Vagina (tissue), 2 donors: ENCODE results near the gene PCLAF. TPM values are rescaled to one million over a fixed set of nuclear protein-coding genes. Genes with fewer than 3 reads are reported as not detected.

Experiments used
- DNase-seq, 2 donors: peaks; one replicate each; pipeline ENCODE4 v3.0.0-alpha.2; 2017; ENCODE audit errors: extremely low spot score in 2 of 2
- H3K27ac ChIP-seq: fragments of 200-600 bp; sonication (generic); one replicate; pipeline ENCODE4 v1.5.1; 2019
- H3K27me3 ChIP-seq: fragments of 200-600 bp; sonication (generic); one replicate; pipeline ENCODE4 v1.5.1; 2019
- H3K36me3 ChIP-seq, 2 donors: fragments of 200-600 bp; sonication (generic); one replicate each; pipeline ENCODE4 v1.5.1; 2017 to 2019
- H3K4me1 ChIP-seq: fragments of 200-600 bp; sonication (generic); one replicate; pipeline ENCODE4 v1.5.1; 2019
- H3K4me3 ChIP-seq, 2 donors: fragments of 200-600 bp; sonication (generic); 1 replicate in 1 of 2; 2 replicates in 1 of 2; pipeline ENCODE4 v1.5.1; 2016 to 2019
- H3K9me3 ChIP-seq: fragments of 200-600 bp; sonication (generic); one replicate; pipeline ENCODE4 v1.5.1; 2019
- POLR2A ChIP-seq, 2 donors: fragments of 450-650 bp; IDR thresholded peaks; one replicate each; pipeline ENCODE4 v1.6.1; 2017; ENCODE audit warnings: antibody characterized with exemption in 2 of 2, mild to moderate bottlenecking in 2 of 2, moderate library complexity in 2 of 2
- POLR2AphosphoS5 ChIP-seq, 2 donors: sonication (generic); formaldehyde crosslinking; IDR thresholded peaks; one replicate each; pipeline ENCODE4 v1.9.0; 2017; ENCODE audit warnings: antibody characterized with exemption in 2 of 2, mild to moderate bottlenecking in 2 of 2, low read depth in 1 of 2; ENCODE audit not compliant: insufficient read depth in 1 of 2
- intact Hi-C: fragments of 100-400 bp; cut with DNase I; formaldehyde crosslinking; loops from one replicate; pipeline ENCODE4 v1.15.1; 2023
- total RNA-seq: library from RNA; depleted of rRNA; stranded (reverse); fragments of >200 nt; gene quantifications from one replicate; pipeline ENCODE4 v1.2.3, GENCODE V29; 2016
- TF ChIP-seq, protein P1 (sequence below), 3 experiments: fragments of 450-650 bp in 2 of 3; fragments of 200-600 bp in 1 of 3; sonication (generic) in 1 of 3; IDR thresholded peaks; one replicate each; pipeline ENCODE4 v1.5.1; 2017 to 2019; ENCODE audit warnings: antibody characterized with exemption in 3 of 3, mild to moderate bottlenecking in 2 of 3, moderate library complexity in 2 of 3

Gene PCLAF
- total RNA-seq, 1 donor from 2014 or later, result 8.1 TPM

GRCh38 chr15:64425221-64425620 lies 44.0 kb upstream of the PCLAF start:
- H3K4me1 ChIP-seq, result peaks cover 10% of the 10 kb centered on the region
- H3K27me3 ChIP-seq, result no peaks in the 10 kb centered on the region
- peaks cover 0 to 37% of the 10 kb centered on the region in 2 donors for H3K36me3 ChIP-seq
- H3K4me3 ChIP-seq, result no peak overlapping the region
- no peaks in the 10 kb centered on the region for H3K9me3 ChIP-seq
- no peak for TF ChIP-seq POLR2AphosphoS5 (IDR thresholded peaks at IDR 0.05; ENCODE audit: insufficient read depth in 1 of 2, low read depth in 1 of 2)
- TF ChIP-seq POLR2A (IDR thresholded peaks at IDR 0.05), result no peak
- TF ChIP-seq, protein P1, sequence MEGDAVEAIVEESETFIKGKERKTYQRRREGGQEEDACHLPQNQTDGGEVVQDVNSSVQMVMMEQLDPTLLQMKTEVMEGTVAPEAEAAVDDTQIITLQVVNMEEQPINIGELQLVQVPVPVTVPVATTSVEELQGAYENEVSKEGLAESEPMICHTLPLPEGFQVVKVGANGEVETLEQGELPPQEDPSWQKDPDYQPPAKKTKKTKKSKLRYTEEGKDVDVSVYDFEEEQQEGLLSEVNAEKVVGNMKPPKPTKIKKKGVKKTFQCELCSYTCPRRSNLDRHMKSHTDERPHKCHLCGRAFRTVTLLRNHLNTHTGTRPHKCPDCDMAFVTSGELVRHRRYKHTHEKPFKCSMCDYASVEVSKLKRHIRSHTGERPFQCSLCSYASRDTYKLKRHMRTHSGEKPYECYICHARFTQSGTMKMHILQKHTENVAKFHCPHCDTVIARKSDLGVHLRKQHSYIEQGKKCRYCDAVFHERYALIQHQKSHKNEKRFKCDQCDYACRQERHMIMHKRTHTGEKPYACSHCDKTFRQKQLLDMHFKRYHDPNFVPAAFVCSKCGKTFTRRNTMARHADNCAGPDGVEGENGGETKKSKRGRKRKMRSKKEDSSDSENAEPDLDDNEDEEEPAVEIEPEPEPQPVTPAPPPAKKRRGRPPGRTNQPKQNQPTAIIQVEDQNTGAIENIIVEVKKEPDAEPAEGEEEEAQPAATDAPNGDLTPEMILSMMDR (IDR thresholded peaks at IDR 0.05), result no peak
- no peak overlapping the region for H3K27ac ChIP-seq
- no peak for DNase-seq
- intact Hi-C loops, result no loop called here

GRCh38 chr15:64423970-64424369 lies 42.7 kb upstream of the PCLAF start:
- intact Hi-C loops, result no loop called here

GRCh38 chr15:64422697-64423096 lies 41.5 kb upstream of the PCLAF start:
- DNase-seq, result no peak
- Histone ChIP-seq H3K36me3 (peaks cover 0 to 63% of the 10 kb centered on the region in 2 donors), H3K27me3 (no peaks in the 10 kb centered on the region), H3K4me1 (no peaks in the 10 kb centered on the region), H3K9me3 (no peaks in the 10 kb centered on the region), H3K27ac (no peak overlapping the region), H3K4me3 (no peak overlapping the region)
- TF ChIP-seq POLR2A (IDR thresholded peaks at IDR 0.05) (no peak), POLR2AphosphoS5 (IDR thresholded peaks at IDR 0.05; ENCODE audit: insufficient read depth in 1 of 2, low read depth in 1 of 2) (no peak)
- TF ChIP-seq, protein P1 (IDR thresholded peaks at IDR 0.05), result no peak
- intact Hi-C loops, result no loop called here

More at GRCh38 chr15:64423970-64424369, 42.7 kb upstream of the PCLAF start:
- Histone ChIP-seq H3K4me3 (no peak overlapping the region), H3K27me3 (no peaks in the 10 kb centered on the region), H3K4me1 (no peaks in the 10 kb centered on the region), H3K36me3 (peaks cover 0 to 50% of the 10 kb centered on the region in 2 donors), H3K9me3 (no peaks in the 10 kb centered on the region), H3K27ac (no peak overlapping the region)
- no peak for DNase-seq
- TF ChIP-seq POLR2AphosphoS5 (IDR thresholded peaks at IDR 0.05; ENCODE audit: insufficient read depth in 1 of 2, low read depth in 1 of 2) (no peak), POLR2A (IDR thresholded peaks at IDR 0.05) (no peak)
- TF ChIP-seq, protein P1 (IDR thresholded peaks at IDR 0.05), result no peak

DNA sequence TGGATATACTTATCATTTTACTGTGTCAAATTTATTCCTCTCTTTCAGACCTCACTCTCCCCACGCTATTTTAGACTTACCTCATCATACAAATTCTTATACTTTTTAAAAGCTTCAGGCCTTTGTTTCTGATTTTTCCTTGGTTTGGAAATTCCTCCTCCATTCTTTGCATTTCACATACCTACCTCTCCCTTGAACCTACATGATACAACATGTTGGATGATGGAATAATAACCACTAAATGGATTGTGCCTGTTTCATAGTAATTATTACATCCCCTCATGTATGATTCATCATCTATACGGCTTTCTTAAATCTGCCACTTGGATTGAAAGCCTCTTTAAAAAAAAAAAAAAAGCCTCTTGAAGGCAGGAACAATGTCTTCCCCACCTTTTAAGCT lies 31.0 kb upstream of the PCLAF start:
- peaks cover 0 to 68% of the 10 kb centered on the region in 2 donors for H3K36me3 ChIP-seq
- H3K4me1 ChIP-seq, result no peaks in the 10 kb centered on the region
- no peak for TF ChIP-seq POLR2A (IDR thresholded peaks at IDR 0.05)
- TF ChIP-seq, protein P1 (IDR thresholded peaks at IDR 0.05), result no peak
- TF ChIP-seq POLR2AphosphoS5 (IDR thresholded peaks at IDR 0.05; ENCODE audit: insufficient read depth in 1 of 2, low read depth in 1 of 2), result no peak
- H3K9me3 ChIP-seq, result no peaks in the 10 kb centered on the region
- no peak overlapping the region for H3K27ac ChIP-seq
- H3K27me3 ChIP-seq, result no peaks in the 10 kb centered on the region
- H3K4me3 ChIP-seq, result no peak overlapping the region
- no peak for DNase-seq
- intact Hi-C loops, result no loop called here

- intact Hi-C loops, result no loop called here
- Histone ChIP-seq H3K4me3 (no peak overlapping the region), H3K4me1 (no peaks in the 10 kb centered on the region), H3K27ac (no peak overlapping the region), H3K27me3 (no peaks in the 10 kb centered on the region), H3K36me3 (peaks cover 0 to 81% of the 10 kb centered on the region in 2 donors), H3K9me3 (no peaks in the 10 kb centered on the region)
- no peak for DNase-seq
- no peak for TF ChIP-seq POLR2A (IDR thresholded peaks at IDR 0.05)
Observed at GRCh38 chr15:64400583-64400982, 19.3 kb upstream of the PCLAF start.
